Measurements from ENCODE around the gene PHLDA1. TPM values are rescaled to one million over a fixed set of nuclear protein-coding genes. Genes with fewer than 3 reads are reported as not detected.

Gene PHLDA1
- total and polyA plus RNA-seq, 2 of the 13 experiments (the other 11 are each of a cell fraction or from before 2014, with no cell fraction given) = 33.8 to 41.0 TPM

GRCh38 chr12:76031414-76032042 is at the start of gene PHLDA1 (continued):
- peak; percentile 76; the same call in 1 of the 2 replicates for TF ChIP-seq ZBED4 (CRISPR knock-in tag; IDR thresholded peaks at IDR 0.05; ENCODE audit: borderline replicate concordance)
- no peak for TF ChIP-seq ZNF407 (CRISPR knock-in tag; IDR thresholded peaks at IDR 0.05; ENCODE audit: not compliant biosample characterization)
- no peak for TF ChIP-seq ZBTB1 (CRISPR knock-in tag; IDR thresholded peaks at IDR 0.05; ENCODE audit: borderline replicate concordance)
- TF ChIP-seq ZNF883 (CRISPR knock-in tag; IDR thresholded peaks at IDR 0.05; ENCODE audit: not compliant biosample characterization) = no peak
- TF ChIP-seq MYPOP (CRISPR knock-in tag; IDR thresholded peaks at IDR 0.05) = peak; percentile 92
- TF ChIP-seq PAWR (CRISPR knock-in tag; IDR thresholded peaks at IDR 0.05; ENCODE audit: borderline replicate concordance) = no peak
- TF ChIP-seq ASH2L (IDR thresholded peaks at IDR 0.05; ENCODE audit: insufficient read length, low read depth, low read length) = peak; percentile 56
- TF ChIP-seq ZNF281 (CRISPR knock-in tag; IDR thresholded peaks at IDR 0.05; ENCODE audit: borderline replicate concordance) = no peak
- no peak for TF ChIP-seq ZNF83 (CRISPR knock-in tag; IDR thresholded peaks at IDR 0.05; ENCODE audit: borderline replicate concordance)
- peak; percentile 34 for TF ChIP-seq CBX1 (IDR thresholded peaks at IDR 0.05; ENCODE audit: low read depth)
- TF ChIP-seq ZNF234 (CRISPR knock-in tag; conservative IDR thresholded peaks at IDR 0.05) = no peak; the same call in 1 of the 2 replicates
- TF ChIP-seq HMG20B (CRISPR knock-in tag; conservative IDR thresholded peaks at IDR 0.05) = no peak
